SH-SY5Y (cell line): ENCODE data around the gene SKIC2.

ENCODE experiments used
- GATA2 ChIP-seq: IDR thresholded peaks from 2 replicates; pipeline ENCODE4 v1.6.1; 2011; ENCODE audit warnings: mild to moderate bottlenecking, low read depth, low read length
- GATA3 ChIP-seq: IDR thresholded peaks from 2 replicates; pipeline ENCODE4 v1.6.1; 2011; ENCODE audit warnings: low read depth, mild to moderate bottlenecking, low read length, moderate library complexity

- TF ChIP-seq GATA3 (no peak), GATA2 (no peak)
These were observed 20.4 kb downstream of the SKIC2 start for GRCh38 chr6:31979238-31979898.
